AG08396 (cell line): ENCODE measurements around the gene MRPL34.

Experiments used
- DNase-seq: peaks from one replicate; pipeline ENCODE4 v3.0.0; 2012; ENCODE audit warnings: low spot score, mixed read lengths

The MRPL34 gene

GRCh38 chr19:17309965-17310461 is 4.3 kb downstream of the MRPL34 start:
- DNase-seq, result no peak

- no peak for DNase-seq
Measured at GRCh38 chr19:17311455-17312188, 6.0 kb downstream of the MRPL34 start.

GRCh38 chr19:17312189-17313113 is 6.8 kb downstream of the MRPL34 start:
- no peak for DNase-seq

- DNase-seq, result no peak
Measured at GRCh38 chr19:17314007-17314593, 8.4 kb downstream of the MRPL34 start.

GRCh38 chr19:17318966-17319365 is 13.3 kb downstream of the MRPL34 start:
- DNase-seq, result no peak

GRCh38 chr19:17319473-17320238 is 14.0 kb downstream of the MRPL34 start:
- no peak for DNase-seq

GRCh38 chr19:17320435-17320834 is 14.8 kb downstream of the MRPL34 start:
- DNase-seq, result no peak

GRCh38 chr19:17321655-17322489 is 16.2 kb downstream of the MRPL34 start:
- DNase-seq, result no peak

- no peak for DNase-seq
Measured at GRCh38 chr19:17322854-17323253, 17.2 kb downstream of the MRPL34 start.

- DNase-seq, result no peak
Measured at GRCh38 chr19:17323300-17323963, 17.8 kb downstream of the MRPL34 start.

- no peak for DNase-seq
Measured at GRCh38 chr19:17323964-17324332, 18.3 kb downstream of the MRPL34 start.

- no peak for DNase-seq
Measured at GRCh38 chr19:17324357-17325114, 18.9 kb downstream of the MRPL34 start.

GRCh38 chr19:17325133-17325532 is 19.5 kb downstream of the MRPL34 start:
- no peak for DNase-seq

- peak; percentile 74 for DNase-seq
Measured at GRCh38 chr19:17325881-17326594, 20.4 kb downstream of the MRPL34 start.

- DNase-seq, result no peak
Measured at GRCh38 chr19:17326595-17326966, 20.9 kb downstream of the MRPL34 start.

GRCh38 chr19:17327068-17327653 is 21.5 kb downstream of the MRPL34 start:
- DNase-seq, result no peak

GRCh38 chr19:17327654-17328516 is 22.2 kb downstream of the MRPL34 start:
- DNase-seq, result no peak
